ENCODE data around the gene SULT1A2.

The SULT1A2 gene

GRCh38 chr16:28592979-28593553, 3.8 kb downstream of the SULT1A2 start:
- no peak for DNase-seq (ENCODE audit: extremely low read depth, low read depth)
- no peak for TF ChIP-seq CTCF (IDR thresholded peaks at IDR 0.05; ENCODE audit: low read depth, low read length, missing control alignments)
- no peak overlapping the region for H3K4me3 ChIP-seq (replicated peaks; ENCODE audit: low read depth, low read length)

GRCh38 chr16:28592511-28592910, 4.3 kb downstream of the SULT1A2 start:
- no peak for TF ChIP-seq CTCF (IDR thresholded peaks at IDR 0.05; ENCODE audit: low read depth, low read length, missing control alignments)
- no peak for DNase-seq (ENCODE audit: extremely low read depth, low read depth)
- no peak overlapping the region for H3K4me3 ChIP-seq (replicated peaks; ENCODE audit: low read depth, low read length)

GRCh38 chr16:28591355-28591754, 5.5 kb downstream of the SULT1A2 start:
- no peak for TF ChIP-seq CTCF (IDR thresholded peaks at IDR 0.05; ENCODE audit: low read depth, low read length, missing control alignments)
- no peak for DNase-seq (ENCODE audit: extremely low read depth, low read depth)
- no peak overlapping the region for H3K4me3 ChIP-seq (replicated peaks; ENCODE audit: low read depth, low read length)

- TF ChIP-seq CTCF (IDR thresholded peaks at IDR 0.05; ENCODE audit: low read depth, low read length, missing control alignments): no peak
- H3K4me3 ChIP-seq (replicated peaks; ENCODE audit: low read depth, low read length): no peak overlapping the region
- no peak for DNase-seq (ENCODE audit: extremely low read depth, low read depth)
Observed at GRCh38 chr16:28590384-28591340, 6.2 kb downstream of the SULT1A2 start.

- DNase-seq (ENCODE audit: extremely low read depth, low read depth): no peak
- no peak for TF ChIP-seq CTCF (IDR thresholded peaks at IDR 0.05; ENCODE audit: low read depth, low read length, missing control alignments)
- no peak overlapping the region for H3K4me3 ChIP-seq (replicated peaks; ENCODE audit: low read depth, low read length)
Observed at GRCh38 chr16:28589930-28590329, 6.9 kb downstream of the SULT1A2 start.

- DNase-seq (ENCODE audit: extremely low read depth, low read depth): no peak
- H3K4me3 ChIP-seq (replicated peaks; ENCODE audit: low read depth, low read length): no peak overlapping the region
- no peak for TF ChIP-seq CTCF (IDR thresholded peaks at IDR 0.05; ENCODE audit: low read depth, low read length, missing control alignments)
Observed at GRCh38 chr16:28589069-28589468, 7.8 kb downstream of the SULT1A2 start.
